ENCODE data around the gene KASH5. TPM values are rescaled to one million over a fixed set of nuclear protein-coding genes. Genes with fewer than 3 reads are reported as not detected.

The KASH5 gene
- total RNA-seq, 1 experiment from 2014 or later = not detected

- H2BK20ac ChIP-seq (ENCODE audit: low read depth, low read length, poor library complexity, severe bottlenecking) = no peak overlapping the region
- H3K56ac ChIP-seq (ENCODE audit: insufficient read length, low read depth, low read length) = no peak overlapping the region
- no peaks in the 10 kb centered on the region for H3K9me3 ChIP-seq (ENCODE audit: control insufficient read depth, low read depth, low read length)
- H4K5ac ChIP-seq (ENCODE audit: insufficient read length, low read depth, low read length) = no peak overlapping the region
- H3K23ac ChIP-seq (ENCODE audit: insufficient read length, low read depth, low read length) = no peak overlapping the region
- H3K27me3 ChIP-seq (ENCODE audit: insufficient read depth, low read length) = peaks cover 32% of the 10 kb centered on the region; the same call in 1 of the 2 replicates
- H3K4ac ChIP-seq (ENCODE audit: low read depth, low read length) = no peak overlapping the region
- H2AK5ac ChIP-seq (ENCODE audit: insufficient read length, low read length) = no peak overlapping the region
- no peak overlapping the region for H3K9ac ChIP-seq (ENCODE audit: extremely low read depth, insufficient read length, low read length)
- H3K79me1 ChIP-seq (ENCODE audit: insufficient read depth, low read depth, low read length, poor library complexity, severe bottlenecking) = no peaks in the 10 kb centered on the region
- no peak overlapping the region for H3K4me2 ChIP-seq (ENCODE audit: insufficient read depth, insufficient read length, low read length)
- no peak overlapping the region for H3T11ph ChIP-seq (ENCODE audit: low read length)
- H2BK5ac ChIP-seq (ENCODE audit: insufficient read length, low read length) = no peak overlapping the region
- Mint-ChIP-seq H3K4me3 (peak overlapping the region in 1 of 2 experiments; percentile 52; a peak in 3 of 5 replicates), H3K9me3 (peaks cover 0 to 9% of the 10 kb centered on the region in 2 experiments; a peak in 1 of 5 replicates), H3K27me3 (ENCODE audit: low read depth) (peaks cover 65% of the 10 kb centered on the region), H3K4me1 (peaks cover 60 to 76% of the 10 kb centered on the region in 2 experiments), H3K36me3 (ENCODE audit: insufficient read depth in 1 of 3, low read depth in 3 of 3) (no peaks in the 10 kb centered on the region; a peak in 2 of 7 replicates), H3K27ac (peak overlapping the region in 1 of 3 experiments; percentile 84; a peak in 1 of 7 replicates)
- H3K18ac ChIP-seq (ENCODE audit: insufficient read length, low read depth, low read length) = no peak overlapping the region
- H4K8ac ChIP-seq (replicated peaks; ENCODE audit: insufficient read length, low read depth, low read length) = no peak overlapping the region
- no peak overlapping the region for H2BK120ac ChIP-seq (ENCODE audit: low read depth, low read length, poor library complexity, severe bottlenecking)
- WGBS (ENCODE audit: extremely low coverage, insufficient read length, low lambda C conversion rate) = no CpG with 5 or more reads among the region's 48 CpGs
- peaks cover 2% of the 10 kb centered on the region; the same call in 1 of the 2 replicates for H3K4me1 ChIP-seq (ENCODE audit: insufficient read depth, low read length)
- peaks cover 13% of the 10 kb centered on the region for H3K23me2 ChIP-seq (ENCODE audit: insufficient read length, low read depth, low read length, poor library complexity, severe bottlenecking)
- no peak overlapping the region for H2BK15ac ChIP-seq (ENCODE audit: low read depth, low read length)
- H3K14ac ChIP-seq (ENCODE audit: insufficient read depth, low read length) = no peak overlapping the region
- H4K91ac ChIP-seq (ENCODE audit: insufficient read length, low read depth, low read length) = no peak overlapping the region
- H4K20me1 ChIP-seq (ENCODE audit: control insufficient read depth, insufficient read depth, insufficient read length) = no peaks in the 10 kb centered on the region
- H2BK12ac ChIP-seq (ENCODE audit: insufficient read length, low read depth, low read length) = no peak overlapping the region
- peak; percentile 99 for DNase-seq
- H2AFZ ChIP-seq (ENCODE audit: low read length) = no peak overlapping the region
- TF ChIP-seq CTCF (conservative IDR thresholded peaks at IDR 0.05) = no peak
- H3K79me2 ChIP-seq (ENCODE audit: insufficient read depth, low read length) = no peaks in the 10 kb centered on the region
- no peak overlapping the region for H3K27ac ChIP-seq (ENCODE audit: insufficient read length, low read depth, low read length)
These were observed 33.2 kb downstream of the KASH5 start for GRCh38 chr19:49421039-49421877.
